AG08395 (cell line): ENCODE results near the gene TPRN.
A peak's percentile ranks its signal among the peaks of the same experiment; 100 is the strongest.

Experiments used
- DNase-seq: peaks from one replicate; pipeline ENCODE4 v3.0.0; 2012; ENCODE audit warnings: mixed read lengths, low spot score

The TPRN gene

DNA sequence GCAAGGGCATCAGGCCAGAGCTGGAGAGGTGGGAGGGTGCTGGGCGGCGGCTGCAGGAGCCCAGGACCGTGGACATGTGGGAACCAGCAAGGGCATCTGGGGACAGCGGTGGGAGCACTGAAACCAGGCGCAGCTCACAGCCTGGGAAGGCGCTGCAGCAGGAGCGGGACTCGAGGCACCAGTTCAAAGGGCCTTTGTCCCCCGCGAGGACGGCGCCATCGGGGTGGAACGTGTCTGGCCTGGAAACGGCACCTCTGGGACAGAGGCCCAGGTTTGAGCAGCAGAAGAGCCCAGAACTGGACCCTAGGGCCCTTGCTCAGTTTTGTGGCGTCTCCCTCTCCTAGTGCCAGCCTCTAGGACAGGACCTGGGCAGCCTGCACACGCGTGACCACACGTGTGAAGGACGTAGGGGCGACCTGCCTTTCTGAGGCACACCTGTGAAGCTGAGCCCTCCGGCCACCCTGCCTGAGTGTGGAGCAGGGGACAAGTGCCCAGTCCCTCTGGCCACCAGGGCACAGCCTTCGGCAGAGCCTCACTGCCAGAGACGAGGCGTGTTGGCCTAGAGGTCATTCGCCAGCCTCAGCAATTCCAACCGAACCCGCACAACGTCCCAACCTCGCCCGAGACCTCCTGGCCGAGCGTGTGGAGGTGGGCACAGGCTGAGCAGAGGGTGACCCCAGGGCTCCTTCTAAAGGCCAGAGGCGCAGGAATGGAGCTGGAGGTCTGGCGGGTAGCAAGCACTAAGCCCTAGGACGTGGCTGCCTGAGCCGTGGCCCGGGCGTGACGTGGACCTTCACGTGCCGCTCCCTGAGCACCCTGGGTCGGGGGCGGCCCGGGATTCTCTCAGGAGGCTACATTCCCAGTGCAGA, 26.5 kb downstream of the TPRN start:
- DNase-seq, result no peak

DNA sequence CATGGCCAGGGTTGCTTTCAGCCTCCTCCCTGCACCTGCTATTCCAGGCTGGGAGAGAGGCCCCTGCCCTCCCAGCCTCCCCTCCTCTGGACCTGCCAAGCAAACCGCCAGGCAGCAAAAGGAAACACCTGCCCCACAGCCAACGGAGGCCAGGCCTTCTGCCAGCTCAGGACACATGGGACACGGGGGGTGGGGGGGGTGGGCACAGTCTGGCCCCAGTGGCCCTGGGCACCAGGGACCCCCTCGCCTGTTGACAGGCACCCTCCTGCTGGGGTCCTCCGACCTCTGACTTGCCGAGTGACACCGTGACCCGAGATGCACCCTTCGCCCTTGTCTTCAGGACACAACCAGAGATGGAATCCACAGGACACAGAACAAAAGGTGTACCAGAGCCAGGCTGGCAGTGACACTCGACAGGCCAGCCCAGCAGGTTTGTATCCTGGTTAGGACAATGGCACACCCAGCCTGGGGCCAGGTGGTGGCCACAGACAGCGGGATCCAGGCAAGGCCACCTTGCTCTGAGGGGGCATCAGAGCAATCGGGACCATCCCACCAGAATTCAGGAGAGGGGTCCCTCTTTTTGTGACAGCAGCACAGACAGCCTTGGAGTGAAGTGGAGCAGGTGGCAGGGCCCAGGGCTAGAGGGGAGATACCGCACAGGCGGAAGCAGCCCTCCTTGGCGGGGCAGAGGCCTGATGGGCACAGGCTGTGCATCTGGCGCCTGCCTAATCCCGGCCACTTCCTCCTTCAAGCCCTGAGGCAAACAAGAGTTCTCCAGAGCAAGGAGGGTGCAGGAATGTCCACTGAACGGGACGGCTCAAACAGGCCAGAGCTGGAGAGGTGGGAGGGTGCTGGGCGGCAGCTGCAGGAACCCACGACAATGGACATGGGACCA, 27.4 kb downstream of the TPRN start:
- no peak for DNase-seq

DNA sequence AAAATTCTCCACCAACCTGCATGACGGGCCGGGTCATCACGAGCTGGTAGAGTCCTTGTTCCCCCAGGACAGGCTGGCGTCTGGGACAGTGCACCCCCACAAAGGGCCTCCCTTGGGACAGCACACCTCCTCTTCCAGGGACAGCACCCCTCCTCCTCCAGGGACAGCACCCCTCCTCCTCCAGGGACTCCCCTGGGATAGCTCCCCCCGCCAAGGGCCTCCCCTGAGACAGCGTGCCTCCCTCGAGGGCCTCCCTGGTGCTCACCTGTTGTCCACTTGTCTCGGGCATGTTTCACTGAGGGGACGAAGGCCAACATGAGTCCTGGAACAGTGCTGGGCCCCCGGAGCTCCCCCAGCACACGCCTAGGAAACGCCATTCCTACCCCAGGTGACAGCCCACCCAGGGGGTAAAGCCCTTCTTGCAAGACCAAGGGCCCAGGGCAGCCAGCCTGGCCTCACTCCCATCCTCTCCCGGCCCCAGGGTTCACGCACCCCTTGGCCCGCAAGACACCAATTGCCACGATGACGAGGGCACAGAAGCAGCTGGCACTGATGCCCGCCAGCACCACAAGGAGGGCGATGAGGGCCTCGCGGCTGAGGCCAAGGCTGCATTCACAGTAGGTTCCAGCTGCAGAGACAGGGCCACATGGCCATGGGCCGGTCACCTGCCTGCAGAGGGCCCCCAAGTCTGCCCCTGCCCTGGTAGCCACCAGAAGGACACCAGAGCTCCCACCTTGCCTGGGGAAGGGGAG, 29.2 kb downstream of the TPRN start:
- DNase-seq, result no peak

DNA sequence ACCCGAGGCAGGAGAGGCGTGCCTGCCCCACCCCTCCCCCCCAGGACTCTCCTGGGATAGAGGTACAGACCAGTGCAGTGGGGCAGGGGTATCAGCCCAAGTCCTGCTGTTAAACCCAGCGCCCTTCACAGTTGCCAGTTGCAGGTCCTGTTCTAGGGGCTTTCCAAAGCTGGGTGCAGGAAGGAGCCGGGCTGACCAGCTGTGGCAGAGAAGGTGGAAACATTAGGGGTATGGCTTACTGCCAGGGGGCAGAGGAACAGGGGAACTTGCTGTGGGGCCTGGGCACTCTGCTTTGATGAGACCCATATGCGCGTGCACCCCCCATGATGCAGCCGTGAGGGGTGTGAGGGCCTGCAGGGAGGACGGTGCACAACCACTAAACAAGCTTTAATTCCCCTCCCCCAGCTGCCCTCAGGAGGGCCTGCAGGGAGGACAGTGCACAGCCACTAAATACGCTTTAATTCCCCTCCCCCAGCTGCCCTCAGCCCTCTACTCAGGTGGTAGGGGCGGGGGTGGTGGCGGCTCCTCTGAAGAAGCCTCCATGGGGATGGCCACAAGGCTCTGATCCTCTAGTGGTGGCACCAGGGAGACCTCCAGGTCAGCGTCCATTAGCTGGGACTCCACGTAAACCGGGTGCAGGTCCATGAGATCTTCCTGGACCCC, 29.9 kb downstream of the TPRN start:
- DNase-seq, result no peak

DNA sequence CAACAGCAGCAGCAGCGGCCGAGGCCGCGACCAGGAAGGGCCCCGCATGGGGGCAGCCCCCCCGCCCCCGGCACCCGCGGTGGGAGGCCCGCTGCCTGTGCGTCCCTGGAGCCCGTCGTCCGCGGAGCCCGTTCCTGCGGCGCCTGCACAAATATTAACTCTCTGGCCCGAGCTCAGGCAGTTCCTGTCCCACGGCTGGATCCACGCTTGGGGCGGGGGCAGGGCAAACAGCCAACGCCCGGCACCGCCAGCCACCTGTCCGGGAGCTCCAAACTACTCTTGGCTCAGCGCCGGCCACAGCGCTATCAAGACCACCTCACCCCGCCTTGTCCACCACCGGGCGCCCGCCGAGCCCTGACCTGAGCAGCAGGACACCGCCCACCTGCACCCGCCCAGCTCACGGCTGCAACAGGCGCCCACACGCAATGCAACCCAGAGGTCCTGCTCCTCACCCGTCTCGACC, 30.6 kb downstream of the TPRN start, which contains the start of gene LRRC26:
Gene LRRC26 (minus strand): TSS at position 156 of the 463 bp plus-strand sequence. CDS start 108 bp downstream, at position 48.
- DNase-seq, result no peak

DNA sequence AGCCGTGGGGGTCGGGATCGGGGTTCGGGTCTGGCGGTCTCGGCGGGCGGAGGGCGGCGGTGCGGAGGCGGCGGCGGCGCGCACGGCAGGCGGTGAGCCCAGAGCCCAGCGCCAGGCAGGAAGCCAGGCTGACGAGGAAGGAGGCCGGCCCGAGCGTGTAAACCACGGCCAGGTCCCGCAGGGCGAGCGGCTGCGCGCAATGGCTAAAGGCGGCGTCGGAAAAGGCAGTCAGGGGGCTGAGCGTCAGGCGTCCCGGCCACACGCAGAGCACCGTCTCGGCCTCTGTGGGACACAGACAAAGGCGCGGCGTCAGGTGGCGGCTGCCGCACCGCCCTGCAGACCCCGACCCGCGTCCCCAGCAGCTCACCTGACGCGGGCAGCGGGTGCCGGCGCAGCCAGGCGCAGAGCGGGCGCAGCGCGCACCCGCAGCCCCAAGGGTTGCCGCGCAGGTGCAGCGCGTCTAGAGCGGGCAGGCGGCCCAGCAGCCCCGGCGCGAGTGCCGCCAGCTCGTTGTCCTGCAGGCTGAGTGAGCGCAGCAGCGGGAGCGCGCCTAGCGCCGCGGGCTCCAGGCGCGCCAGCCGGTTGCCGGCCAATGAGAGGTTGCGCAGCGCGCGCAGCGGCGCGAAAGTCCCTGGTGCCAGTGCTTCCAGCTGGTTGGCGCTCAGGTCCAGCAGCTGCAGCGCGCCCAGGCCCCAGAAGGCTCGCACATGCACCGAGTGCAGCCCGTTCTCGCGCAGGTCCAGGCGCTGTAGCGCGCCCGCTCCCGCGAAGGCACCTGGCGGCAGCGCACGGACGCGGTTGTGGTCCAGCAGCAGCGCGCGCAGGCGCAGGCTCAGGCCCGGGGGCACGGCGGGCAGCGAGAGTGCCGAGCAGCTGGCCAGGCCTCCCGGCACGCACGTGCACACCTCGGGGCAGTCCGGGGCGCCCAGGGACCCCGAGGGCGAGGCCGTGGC, 31.4 kb downstream of the TPRN start:
- peak; percentile 45 for DNase-seq

DNA sequence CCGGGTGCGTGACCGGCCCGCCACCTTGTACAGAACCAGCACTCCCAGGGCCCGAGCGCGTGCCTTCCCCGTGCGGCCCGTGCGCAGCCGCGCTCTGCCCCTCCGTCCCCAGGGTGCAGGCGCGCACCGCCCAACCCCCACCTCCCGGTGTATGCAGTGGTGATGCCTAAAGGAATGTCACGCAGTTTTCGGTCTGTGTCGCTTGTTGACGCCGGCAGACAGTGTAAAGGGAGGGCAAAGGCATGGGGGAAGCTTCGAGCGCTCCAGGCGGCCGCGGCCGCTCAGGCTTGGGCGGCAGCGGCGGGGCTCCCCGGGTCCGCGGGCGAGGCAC, 32.0 kb downstream of the TPRN start:
- no peak for DNase-seq

DNA sequence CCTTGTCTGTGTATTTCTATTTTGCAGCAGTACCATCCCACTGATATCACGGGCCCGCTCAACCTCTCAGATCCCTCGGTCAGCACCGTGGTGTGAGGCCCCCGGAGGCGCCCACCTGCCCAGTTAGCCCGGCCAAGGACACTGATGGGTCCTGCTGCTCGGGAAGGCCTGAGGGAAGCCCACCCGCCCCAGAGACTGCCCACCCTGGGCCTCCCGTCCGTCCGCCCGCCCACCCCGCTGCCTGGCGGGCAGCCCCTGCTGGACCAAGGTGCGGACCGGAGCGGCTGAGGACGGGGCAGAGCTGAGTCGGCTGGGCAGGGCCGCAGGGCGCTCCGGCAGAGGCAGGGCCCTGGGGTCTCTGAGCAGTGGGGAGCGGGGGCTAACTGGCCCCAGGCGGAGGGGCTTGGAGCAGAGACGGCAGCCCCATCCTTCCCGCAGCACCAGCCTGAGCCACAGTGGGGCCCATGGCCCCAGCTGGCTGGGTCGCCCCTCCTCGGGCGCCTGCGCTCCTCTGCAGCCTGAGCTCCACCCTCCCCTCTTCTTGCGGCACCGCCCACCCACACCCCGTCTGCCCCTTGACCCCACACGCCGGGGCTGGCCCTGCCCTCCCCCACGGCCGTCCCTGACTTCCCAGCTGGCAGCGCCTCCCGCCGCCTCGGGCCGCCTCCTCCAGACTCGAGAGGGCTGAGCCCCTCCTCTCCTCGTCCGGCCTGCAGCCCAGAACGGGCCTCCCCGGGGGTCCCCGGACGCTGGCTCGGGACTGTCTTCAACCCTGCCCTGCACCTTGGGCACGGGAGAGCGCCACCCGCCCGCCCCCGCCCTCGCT, 32.6 kb downstream of the TPRN start:
- no peak for DNase-seq

DNA sequence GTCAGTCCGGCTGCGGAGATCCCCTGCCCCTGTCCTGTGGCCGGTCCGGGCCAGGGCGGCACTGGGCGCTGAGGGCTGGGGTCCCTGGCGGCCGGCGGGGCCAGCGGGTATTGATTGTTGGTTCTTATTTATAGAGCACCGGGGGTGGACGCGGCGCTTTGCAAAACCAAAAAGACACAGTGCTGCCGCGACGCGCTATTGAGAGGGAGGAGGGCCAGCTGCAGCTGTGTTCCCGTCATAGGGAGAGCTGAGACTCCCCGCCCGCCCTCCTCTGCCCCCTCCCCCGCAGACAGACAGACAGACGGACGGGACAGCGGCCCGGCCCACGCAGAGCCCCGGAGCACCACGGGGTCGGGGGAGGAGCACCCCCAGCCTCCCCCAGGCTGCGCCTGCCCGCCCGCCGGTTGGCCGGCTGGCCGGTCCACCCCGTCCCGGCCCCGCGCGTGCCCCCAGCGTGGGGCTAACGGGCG, 33.2 kb downstream of the TPRN start:
- no peak for DNase-seq

DNA sequence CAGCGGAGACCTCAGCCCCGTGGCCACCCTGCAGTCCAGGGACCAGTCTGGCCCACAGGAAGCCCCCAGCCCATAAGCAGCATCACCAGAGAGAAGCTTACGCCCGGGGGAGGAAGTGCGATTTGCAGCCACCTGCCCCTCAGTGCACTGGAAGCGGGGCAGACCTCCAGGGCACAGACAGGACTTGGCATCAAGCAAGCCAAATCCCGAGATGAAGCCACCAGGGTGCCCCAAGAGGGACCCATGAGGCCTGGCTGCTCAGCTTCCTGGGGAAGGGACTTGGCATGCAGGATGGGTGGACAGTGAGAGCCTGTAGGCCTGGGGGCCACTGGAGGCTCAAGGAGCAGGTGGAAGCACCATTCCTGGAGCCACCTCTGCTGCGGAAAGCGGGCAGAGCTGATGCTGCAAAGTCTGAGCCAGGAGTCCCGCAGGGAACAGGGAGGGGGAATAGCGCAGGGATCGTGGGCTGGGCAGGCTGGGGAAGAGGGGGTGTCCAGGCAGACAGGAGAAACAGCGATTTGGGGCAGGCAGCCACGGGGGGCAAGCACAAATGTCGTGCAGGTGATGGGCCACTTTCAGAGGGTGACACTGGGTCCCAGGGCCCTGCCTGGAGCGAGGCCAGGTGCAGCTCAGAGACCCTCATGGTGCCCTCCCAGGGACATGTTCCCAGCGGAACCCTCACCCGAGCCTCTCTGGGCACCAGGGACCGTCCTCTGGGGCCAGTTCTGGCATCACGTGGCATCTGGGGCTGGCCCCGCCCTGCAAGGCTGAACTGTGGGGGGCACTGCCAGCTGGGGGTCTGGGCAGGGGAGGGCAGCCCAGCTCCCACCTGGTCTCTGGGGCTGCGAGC, 33.9 kb downstream of the TPRN start:
- DNase-seq, result no peak

DNA sequence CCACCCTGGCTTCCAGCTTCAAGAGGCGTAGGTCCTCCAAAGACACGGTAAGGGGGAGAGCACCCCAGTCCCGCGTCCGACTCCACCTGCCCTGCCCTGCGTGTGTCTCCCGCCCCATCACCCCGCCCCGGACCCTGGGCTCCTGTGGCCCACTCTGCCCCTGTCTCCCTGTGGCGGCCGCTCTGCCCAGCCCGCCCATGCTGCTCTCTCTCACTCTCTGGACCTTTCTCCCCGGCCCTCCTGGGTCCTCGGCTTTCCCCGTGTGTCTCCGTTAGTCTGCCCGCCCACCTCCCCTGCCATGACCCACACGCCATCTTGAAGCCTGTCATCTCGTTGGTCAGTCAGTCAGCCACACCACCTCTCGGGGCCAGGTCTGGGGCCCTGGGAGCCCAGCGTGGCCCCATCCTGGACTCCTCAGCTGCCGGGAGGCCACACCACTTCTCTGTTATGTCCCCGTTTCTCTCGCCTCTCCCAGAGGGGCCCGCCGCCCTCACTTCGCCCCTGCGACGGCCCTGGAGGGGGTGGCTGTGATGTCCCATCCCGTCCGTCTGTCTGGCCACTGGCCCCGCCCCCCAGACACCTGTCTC, 35.2 kb downstream of the TPRN start:
- DNase-seq, result no peak

DNA sequence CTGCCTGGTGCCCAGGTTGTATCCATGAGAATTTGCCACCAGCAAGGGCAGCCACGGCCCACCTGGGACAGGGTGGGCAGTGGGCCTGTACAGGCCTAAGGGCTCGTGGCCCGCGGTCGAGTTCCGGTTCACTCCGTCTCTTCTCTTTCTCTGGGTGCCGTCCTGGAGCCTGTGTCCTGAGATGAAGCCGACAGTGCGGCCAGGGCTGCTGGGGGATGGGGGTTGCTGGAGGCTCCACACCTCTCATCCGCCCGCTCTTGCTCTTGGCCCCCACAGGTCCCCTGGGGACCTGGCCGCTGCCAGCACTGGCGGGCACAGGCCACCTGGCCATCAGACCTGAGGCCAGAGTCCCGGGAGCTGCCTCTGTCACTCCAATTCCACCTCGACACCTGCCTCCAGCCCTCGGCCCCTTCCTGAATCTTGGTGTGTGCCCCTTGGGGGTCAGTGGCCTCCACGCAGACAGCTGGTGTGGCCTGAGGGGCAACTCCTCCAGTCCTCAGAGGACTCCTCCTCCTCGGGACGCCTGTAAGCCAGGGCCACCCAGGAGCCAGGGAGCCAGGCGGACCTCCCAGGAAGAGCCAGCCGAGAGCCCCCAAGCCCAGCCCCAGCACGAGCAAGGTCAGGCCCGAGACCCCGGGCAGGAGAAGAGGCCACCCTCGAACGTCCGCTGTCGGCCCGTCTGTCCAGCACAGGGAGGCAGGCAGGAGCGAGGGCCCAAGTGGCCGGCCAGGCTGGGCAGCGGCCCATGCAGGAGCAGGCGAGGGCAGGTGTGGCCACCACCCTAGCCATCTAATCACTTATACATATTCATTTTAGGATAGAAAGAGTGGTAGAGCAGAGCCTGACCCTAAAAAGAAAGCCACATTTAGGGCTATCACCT, 35.9 kb downstream of the TPRN start:
- no peak for DNase-seq

DNA sequence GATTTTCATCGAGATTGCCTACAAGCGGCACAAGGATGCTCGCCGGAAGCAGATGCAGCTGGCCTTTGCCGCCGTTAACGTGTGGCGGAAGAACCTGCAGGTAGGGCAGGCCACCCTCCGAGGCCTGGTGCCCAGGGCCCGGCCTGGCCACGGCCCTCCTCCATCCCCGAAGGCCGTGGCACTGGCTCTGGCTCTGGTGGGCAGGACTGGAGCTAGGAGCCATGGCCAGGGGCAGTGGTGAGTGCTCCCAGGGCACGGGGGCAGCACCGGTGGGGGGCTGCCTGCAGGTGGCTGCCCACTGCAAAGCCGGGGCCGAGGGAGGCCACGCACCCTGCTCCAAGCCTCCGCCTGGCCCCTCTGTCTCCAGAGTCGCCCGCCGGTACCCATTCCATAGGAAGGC, 36.7 kb downstream of the TPRN start:
- DNase-seq, result no peak

DNA sequence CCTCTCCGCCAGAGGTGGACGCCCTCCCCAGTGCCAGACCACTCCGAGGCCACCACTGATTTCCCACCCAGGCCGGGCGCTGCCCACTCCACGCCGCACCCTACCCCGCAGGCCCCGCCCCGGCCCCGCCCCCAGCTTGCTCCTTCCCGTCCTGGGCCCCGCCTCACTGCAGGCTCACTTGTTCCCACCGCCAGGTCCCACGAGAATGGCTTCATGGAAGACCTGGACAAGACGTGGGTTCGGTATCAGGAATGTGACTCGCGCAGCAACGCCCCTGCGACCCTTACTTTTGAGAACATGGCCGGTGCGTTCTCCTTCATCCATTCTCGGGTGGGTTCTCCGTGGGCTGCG, 37.2 kb downstream of the TPRN start:
- no peak for DNase-seq

DNA sequence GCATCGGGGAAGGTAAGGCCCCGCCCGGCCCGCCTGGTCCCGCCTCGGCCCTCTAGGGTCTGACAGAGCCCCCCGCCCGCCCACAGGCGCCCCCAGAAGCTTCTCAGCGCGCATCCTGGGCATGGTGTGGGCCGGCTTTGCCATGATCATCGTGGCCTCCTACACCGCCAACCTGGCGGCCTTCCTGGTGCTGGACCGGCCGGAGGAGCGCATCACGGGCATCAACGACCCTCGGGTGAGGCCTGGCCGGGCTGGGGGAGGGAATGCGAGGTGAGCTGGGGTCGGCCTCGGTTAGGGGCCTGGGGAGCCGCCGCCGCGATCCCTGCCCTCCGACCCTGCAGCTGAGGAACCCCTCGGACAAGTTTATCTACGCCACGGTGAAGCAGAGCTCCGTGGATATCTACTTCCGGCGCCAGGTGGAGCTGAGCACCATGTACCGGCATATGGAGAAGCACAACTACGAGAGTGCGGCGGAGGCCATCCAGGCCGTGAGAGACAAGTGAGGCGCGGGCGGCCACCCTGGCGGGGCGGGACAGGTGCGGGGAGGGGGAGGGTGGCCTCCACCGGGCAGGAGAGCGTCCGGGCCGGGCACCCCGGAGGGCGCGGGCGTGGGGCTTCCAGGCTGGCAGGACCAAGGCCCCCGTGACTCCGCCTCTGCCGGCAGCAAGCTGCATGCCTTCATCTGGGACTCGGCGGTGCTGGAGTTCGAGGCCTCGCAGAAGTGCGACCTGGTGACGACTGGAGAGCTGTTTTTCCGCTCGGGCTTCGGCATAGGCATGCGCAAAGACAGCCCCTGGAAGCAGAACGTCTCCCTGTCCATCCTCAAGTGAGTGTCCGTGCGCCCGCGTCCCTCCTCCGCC, 37.8 kb downstream of the TPRN start:
- no peak for DNase-seq
